PC-3 (cell line): ENCODE data around the gene PLK5. TPM values are rescaled to one million over a fixed set of nuclear protein-coding genes. Genes with fewer than 3 reads are reported as not detected.
A peak's percentile ranks its signal among the peaks of the same experiment; 100 is the strongest.
"Not testable (repeated sequence)": the region's sequence is repeated elsewhere in the genome, so short reads cannot be mapped to it uniquely, and the experiment has no call there.

Experiments used
- ATAC-seq: fragments of 200-7000 bp; cut with Tn5 transposase; 2 replicates; pipeline ENCODE4 v1.9.1; 2020; ENCODE audit warnings: mild to moderate bottlenecking, moderate library complexity
- BruUV-seq: library from RNA; stranded (reverse); fragments of 400-500 nt; replicated peaks from 2 replicates; lab custom pipeline; 2021; lab: Mats Ljungman, UMichigan
- CTCF ChIA-PET: fragments of 300-600 bp; sonication (Branson Sonifier 250); formaldehyde crosslinking; loops from one replicate; lab custom pipeline; 2022; ENCODE audit warnings: antibody characterized with exemption; lab: Charles Lee
- POLR2A ChIA-PET: fragments of 300-600 bp; sonication (Branson Sonifier 250); formaldehyde crosslinking; loops from one replicate; lab custom pipeline; 2022; ENCODE audit warnings: antibody characterized with exemption; ENCODE audit not compliant: unreplicated experiment; lab: Charles Lee
- DNase-seq: peaks from one replicate; pipeline ENCODE4 v3.0.0-alpha.2; 2015
- H2AFZ ChIP-seq: fragments of 300-600 bp; sonication (generic); 2 replicates; pipeline ENCODE4 v1.6.0; 2016; ENCODE audit warnings: antibody characterized with exemption, low read length
- H3F3A ChIP-seq: fragments of 300-600 bp; sonication (generic); one replicate; pipeline ENCODE4 v1.6.0; 2017; ENCODE audit warnings: antibody characterized with exemption, low read length, control low read depth, mild to moderate bottlenecking; ENCODE audit not compliant: unreplicated experiment
- H3K27ac ChIP-seq: fragments of 300-600 bp; sonication (generic); 2 replicates; pipeline ENCODE4 v1.5.1; 2016; ENCODE audit warnings: mild to moderate bottlenecking, low read length
- H3K27me3 ChIP-seq: fragments of 300-600 bp; sonication (generic); 2 replicates; pipeline ENCODE4 v1.6.1; 2016; ENCODE audit warnings: low read length, mixed read lengths
- H3K36me3 ChIP-seq: fragments of 300-600 bp; sonication (generic); 2 replicates; pipeline ENCODE4 v1.6.1; 2016; ENCODE audit warnings: low read depth, mixed run types, low read length, mixed read lengths
- H3K4me1 ChIP-seq: fragments of 300-600 bp; sonication (generic); 2 replicates; pipeline ENCODE4 v1.5.1; 2016; ENCODE audit warnings: low read length; ENCODE audit not compliant: insufficient read depth
- H3K4me2 ChIP-seq: fragments of 300-600 bp; sonication (generic); 2 replicates; pipeline ENCODE4 v1.6.0; 2016; ENCODE audit warnings: low read length
- H3K4me3 ChIP-seq: fragments of 300-600 bp; sonication (generic); 2 replicates; pipeline ENCODE4 v1.5.1; 2016; ENCODE audit warnings: mild to moderate bottlenecking, low read length, mixed read lengths
- H3K79me2 ChIP-seq: fragments of 300-600 bp; sonication (generic); 2 replicates; pipeline ENCODE4 v1.6.1; 2017; ENCODE audit warnings: low read length, mixed read lengths
- H3K9ac ChIP-seq: fragments of 300-600 bp; sonication (generic); 2 replicates; pipeline ENCODE4 v1.6.0; 2016; ENCODE audit warnings: mild to moderate bottlenecking, low read length
- H3K9me2 ChIP-seq: fragments of 300-600 bp; sonication (generic); replicated peaks from 2 replicates; pipeline ENCODE4 v1.6.1; 2016; ENCODE audit warnings: mixed run types, low read length, mixed read lengths
- H3K9me3 ChIP-seq: fragments of 300-600 bp; sonication (generic); 2 replicates; pipeline ENCODE4 v1.6.1; 2016; ENCODE audit warnings: low read length, mixed read lengths
- H4K20me1 ChIP-seq: fragments of 300-600 bp; sonication (generic); 2 replicates; pipeline ENCODE4 v1.6.1; 2016; ENCODE audit warnings: low read length, mixed read lengths
- EZH2 ChIP-seq: fragments of 300-600 bp; sonication (generic); IDR thresholded peaks from one replicate; pipeline ENCODE4 v1.6.1; 2017; ENCODE audit warnings: antibody characterized with exemption, mild to moderate bottlenecking, low read length; ENCODE audit not compliant: unreplicated experiment
- EZH2phosphoT487 ChIP-seq: fragments of 300-600 bp; sonication (generic); IDR thresholded peaks from 2 replicates; pipeline ENCODE4 v1.6.1; 2018; ENCODE audit warnings: mild to moderate bottlenecking, antibody characterized with exemption, low read length, borderline replicate concordance
- intact Hi-C: fragments of 100-400 bp; cut with micrococcal nuclease; formaldehyde crosslinking; loops from 2 replicates; pipeline ENCODE4 v1.9.0; 2023
- total RNA-seq: library from RNA; depleted of rRNA; stranded (reverse); fragments of >200 nt; gene quantifications from 2 replicates; pipeline ENCODE4 v1.2.3, GENCODE V29; 2014
- TF ChIP-seq, protein P1 (sequence below): fragments of 300-600 bp; sonication (generic); conservative IDR thresholded peaks from 2 replicates; pipeline ENCODE4 v1.5.1; 2017; ENCODE audit warnings: antibody characterized with exemption, low read depth, mild to moderate bottlenecking, low read length

Gene PLK5
- total RNA-seq, 1 experiment from 2014 or later: not detected

DNA sequence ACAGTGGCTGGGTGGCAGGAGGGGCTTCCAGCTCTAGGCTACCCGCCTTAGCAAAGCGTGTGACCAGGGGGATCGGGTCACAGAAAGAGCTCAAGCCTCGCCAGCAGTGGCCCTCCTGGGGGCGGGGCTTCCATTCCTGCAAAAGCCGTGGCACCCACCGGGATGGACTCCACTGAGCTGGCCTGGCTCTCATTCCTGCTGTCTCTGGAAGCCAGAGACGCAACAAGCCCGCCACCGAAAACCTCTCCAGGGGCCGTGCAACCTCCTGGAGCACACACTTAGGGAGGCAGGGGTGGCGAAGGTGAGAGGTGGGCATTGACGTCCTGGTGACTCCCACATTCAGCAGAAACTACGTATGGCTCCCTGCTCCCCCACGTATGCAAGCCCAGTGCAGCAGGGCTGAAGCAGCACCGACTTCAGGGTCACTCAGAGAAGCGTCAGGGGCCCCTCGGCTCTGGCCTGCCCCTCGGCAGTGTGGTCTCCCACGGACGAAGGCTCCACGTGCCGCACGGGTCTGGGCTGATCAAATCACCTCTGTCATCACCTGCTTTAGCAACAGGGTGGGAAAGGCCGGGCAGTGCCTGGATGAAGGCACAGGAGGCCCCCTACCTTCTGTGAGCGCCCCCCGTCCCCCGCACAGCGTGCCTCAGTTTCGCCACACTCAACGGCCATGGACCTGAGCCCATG is 48.0 kb upstream of the PLK5 start:
- Histone ChIP-seq H3K9me3 (no peaks in the 10 kb centered on the region), H4K20me1 (no peaks in the 10 kb centered on the region), H3K4me3 (no peak overlapping the region), H3K36me3 (no peaks in the 10 kb centered on the region), H3K4me2 (no peak overlapping the region), H3K9me2 (no peaks in the 10 kb centered on the region), H3K79me2 (peaks cover 25% of the 10 kb centered on the region), H2AFZ (no peak overlapping the region), H3K9ac (no peak overlapping the region), H3K4me1 (peaks cover 10% of the 10 kb centered on the region), H3F3A (no peaks in the 10 kb centered on the region), H3K27me3 (no peaks in the 10 kb centered on the region), H3K27ac (no peak overlapping the region)
- ATAC-seq: no peak
- DNase-seq: no peak
- no TSS peak for BruUV-seq
- TF ChIP-seq, protein P1, sequence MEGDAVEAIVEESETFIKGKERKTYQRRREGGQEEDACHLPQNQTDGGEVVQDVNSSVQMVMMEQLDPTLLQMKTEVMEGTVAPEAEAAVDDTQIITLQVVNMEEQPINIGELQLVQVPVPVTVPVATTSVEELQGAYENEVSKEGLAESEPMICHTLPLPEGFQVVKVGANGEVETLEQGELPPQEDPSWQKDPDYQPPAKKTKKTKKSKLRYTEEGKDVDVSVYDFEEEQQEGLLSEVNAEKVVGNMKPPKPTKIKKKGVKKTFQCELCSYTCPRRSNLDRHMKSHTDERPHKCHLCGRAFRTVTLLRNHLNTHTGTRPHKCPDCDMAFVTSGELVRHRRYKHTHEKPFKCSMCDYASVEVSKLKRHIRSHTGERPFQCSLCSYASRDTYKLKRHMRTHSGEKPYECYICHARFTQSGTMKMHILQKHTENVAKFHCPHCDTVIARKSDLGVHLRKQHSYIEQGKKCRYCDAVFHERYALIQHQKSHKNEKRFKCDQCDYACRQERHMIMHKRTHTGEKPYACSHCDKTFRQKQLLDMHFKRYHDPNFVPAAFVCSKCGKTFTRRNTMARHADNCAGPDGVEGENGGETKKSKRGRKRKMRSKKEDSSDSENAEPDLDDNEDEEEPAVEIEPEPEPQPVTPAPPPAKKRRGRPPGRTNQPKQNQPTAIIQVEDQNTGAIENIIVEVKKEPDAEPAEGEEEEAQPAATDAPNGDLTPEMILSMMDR: no peak
- TF ChIP-seq EZH2phosphoT487: no peak
- no peak for TF ChIP-seq EZH2
- ChIA-PET CTCF (interaction anchor here (0.6 kb wide), 1 partner anchor 186 kb away, joined by 6 read pairs; no protein-coding TSS in a partner anchor), POLR2A (no interaction called here)
- intact Hi-C loops: no loop called here

DNA sequence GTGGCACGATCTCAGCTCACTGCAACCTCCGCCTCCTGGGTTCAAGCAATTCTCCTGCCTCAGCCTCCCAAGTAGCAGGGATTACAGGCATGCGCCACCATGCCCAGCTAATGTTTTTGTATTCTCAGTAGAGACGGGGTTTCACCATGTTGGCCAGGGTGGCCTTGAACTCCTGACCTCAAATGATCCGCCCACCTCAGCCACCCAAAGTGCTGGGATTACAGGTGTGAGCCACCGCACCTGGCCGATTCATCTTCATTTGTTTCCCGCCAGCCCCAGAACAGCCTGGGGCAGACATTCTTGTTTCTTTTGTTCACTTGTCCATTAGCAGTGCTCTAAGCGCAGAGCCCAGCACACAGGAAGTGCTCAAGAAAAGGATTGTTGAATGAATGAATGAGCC is 46.8 kb upstream of the PLK5 start:
- DNase-seq, H2AFZ ChIP-seq, POLR2A ChIA-PET, H3K27me3 ChIP-seq, H4K20me1 ChIP-seq, H3K27ac ChIP-seq, intact Hi-C loops, ATAC-seq, H3F3A ChIP-seq, H3K9ac ChIP-seq, H3K9me3 ChIP-seq, H3K9me2 ChIP-seq, H3K36me3 ChIP-seq, H3K4me1 ChIP-seq, BruUV-seq, H3K4me3 ChIP-seq, CTCF ChIA-PET: not testable (repeated sequence)
- Histone ChIP-seq H3K79me2 (peaks cover 25% of the 10 kb centered on the region), H3K4me2 (peak overlapping the region; percentile 15; the same call in 1 of the 2 replicates)

DNA sequence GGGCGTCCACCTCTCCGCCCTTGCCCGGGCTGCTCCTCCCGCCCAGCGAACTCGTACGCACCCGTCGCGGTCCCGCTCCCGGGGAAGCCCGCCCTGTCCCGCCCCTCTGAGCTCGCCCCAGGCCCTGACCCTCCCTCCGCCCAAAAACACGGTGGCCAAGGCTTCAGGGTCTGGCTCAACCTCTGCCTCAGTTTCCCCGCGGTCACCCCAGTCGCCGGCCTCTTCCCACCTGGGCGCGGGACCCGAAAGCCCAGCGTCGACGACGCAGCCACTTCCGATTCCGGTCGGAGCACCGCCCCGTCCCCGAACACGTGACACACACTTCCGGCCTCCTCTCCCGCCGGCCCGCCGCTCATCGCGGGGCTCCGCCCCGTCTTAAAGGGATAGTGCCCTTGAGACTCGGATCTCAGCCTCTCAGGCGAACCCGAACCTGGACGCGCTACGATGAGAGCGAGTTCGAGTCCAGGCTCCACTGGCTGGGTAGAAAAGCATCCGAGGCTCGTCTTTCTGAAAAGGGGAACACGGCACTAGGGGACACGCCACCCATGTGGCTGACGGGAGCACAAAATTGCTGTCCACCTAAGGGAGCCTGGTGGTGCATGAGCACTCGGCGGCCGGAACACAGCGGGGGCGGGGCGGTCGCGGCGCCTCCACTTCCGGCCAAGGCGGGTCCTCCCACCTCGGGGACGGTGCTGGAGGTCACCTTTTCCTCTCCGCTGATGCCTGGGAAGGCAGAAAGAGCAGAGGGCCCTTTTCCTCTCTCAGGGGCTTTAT is 44.8 kb upstream of the PLK5 start, which contains the start of gene C19orf25:
C19orf25 (minus strand) TSS at position 282 of the 774 bp plus-strand sequence. CDS start 312 bp downstream, outside the sequence.
- Histone ChIP-seq H3K9me3 (no peaks in the 10 kb centered on the region), H2AFZ (peak within 1 kb of the TSS; percentile 99), H3K4me1 (no peaks in the 10 kb centered on the region), H3K27ac (no peak within 1 kb of the TSS), H4K20me1 (no peaks in the 10 kb centered on the region), H3F3A (no peaks in the 10 kb centered on the region), H3K79me2 (peaks cover 25% of the 10 kb centered on the region), H3K9me2 (no peaks in the 10 kb centered on the region), H3K9ac (peak within 1 kb of the TSS; percentile 80), H3K36me3 (no peaks in the 10 kb centered on the region), H3K4me2 (peak within 1 kb of the TSS; percentile 85), H3K27me3 (no peaks in the 10 kb centered on the region), H3K4me3 (peak within 1 kb of the TSS; percentile 88)
- intact Hi-C loops: no loop called here
- BruUV-seq: no TSS peak
- DNase-seq (peak; percentile 91), ATAC-seq (peak; percentile 94)
- TF ChIP-seq EZH2phosphoT487 (no peak), EZH2 (no peak)
- TF ChIP-seq, protein P1: no peak
- ChIA-PET CTCF (interaction anchor here (0.6 kb wide), 1 partner anchor 36 kb away, joined by 3 read pairs; no protein-coding TSS in a partner anchor), POLR2A (no interaction called here)
